ENCODE results near the gene MYLK.

Gene MYLK

DNA sequence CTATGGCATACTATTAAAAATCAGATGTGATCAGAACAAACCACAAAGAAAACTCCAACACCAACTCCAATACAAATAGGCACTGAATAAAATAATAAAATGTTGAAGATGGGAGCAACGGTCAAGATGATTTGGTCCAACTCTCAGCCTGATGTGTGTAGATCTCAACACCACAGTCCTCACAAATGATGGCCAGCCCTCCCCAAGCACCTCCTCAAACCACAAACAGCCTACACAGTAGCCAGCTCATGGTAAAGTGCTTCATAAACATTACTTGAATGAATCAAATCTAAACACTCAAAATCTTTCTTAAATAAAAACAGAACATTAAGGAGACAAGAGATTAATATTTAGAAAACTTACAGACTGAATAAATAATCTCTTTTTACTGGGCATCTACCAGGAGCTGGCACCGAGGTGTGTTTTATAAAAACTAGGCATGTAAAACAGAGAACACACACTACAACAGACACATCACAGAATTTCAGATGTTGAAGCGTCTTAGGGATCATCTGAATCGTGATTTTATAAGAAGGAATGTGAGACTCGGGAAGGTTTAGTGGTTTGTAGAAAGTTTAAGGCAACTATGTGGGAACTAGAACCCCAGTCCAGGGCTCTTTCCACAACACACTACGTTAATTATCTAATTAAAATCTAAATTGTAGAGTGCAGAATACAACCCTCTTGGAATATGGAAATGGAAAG, 102.4 kb downstream of the MYLK start:
- TF ChIP-seq POLR2AphosphoS5 (IDR thresholded peaks at IDR 0.05; ENCODE audit: low read depth) (no peak), GABPA (IDR thresholded peaks at IDR 0.05; ENCODE audit: low read depth) (no peak), SPI1 (IDR thresholded peaks at IDR 0.05; ENCODE audit: borderline replicate concordance, low read depth) (no peak)
- TF ChIP-seq, protein P1, sequence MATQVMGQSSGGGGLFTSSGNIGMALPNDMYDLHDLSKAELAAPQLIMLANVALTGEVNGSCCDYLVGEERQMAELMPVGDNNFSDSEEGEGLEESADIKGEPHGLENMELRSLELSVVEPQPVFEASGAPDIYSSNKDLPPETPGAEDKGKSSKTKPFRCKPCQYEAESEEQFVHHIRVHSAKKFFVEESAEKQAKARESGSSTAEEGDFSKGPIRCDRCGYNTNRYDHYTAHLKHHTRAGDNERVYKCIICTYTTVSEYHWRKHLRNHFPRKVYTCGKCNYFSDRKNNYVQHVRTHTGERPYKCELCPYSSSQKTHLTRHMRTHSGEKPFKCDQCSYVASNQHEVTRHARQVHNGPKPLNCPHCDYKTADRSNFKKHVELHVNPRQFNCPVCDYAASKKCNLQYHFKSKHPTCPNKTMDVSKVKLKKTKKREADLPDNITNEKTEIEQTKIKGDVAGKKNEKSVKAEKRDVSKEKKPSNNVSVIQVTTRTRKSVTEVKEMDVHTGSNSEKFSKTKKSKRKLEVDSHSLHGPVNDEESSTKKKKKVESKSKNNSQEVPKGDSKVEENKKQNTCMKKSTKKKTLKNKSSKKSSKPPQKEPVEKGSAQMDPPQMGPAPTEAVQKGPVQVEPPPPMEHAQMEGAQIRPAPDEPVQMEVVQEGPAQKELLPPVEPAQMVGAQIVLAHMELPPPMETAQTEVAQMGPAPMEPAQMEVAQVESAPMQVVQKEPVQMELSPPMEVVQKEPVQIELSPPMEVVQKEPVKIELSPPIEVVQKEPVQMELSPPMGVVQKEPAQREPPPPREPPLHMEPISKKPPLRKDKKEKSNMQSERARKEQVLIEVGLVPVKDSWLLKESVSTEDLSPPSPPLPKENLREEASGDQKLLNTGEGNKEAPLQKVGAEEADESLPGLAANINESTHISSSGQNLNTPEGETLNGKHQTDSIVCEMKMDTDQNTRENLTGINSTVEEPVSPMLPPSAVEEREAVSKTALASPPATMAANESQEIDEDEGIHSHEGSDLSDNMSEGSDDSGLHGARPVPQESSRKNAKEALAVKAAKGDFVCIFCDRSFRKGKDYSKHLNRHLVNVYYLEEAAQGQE (IDR thresholded peaks at IDR 0.05; ENCODE audit: insufficient replicate concordance, low read depth): no peak
- Histone ChIP-seq H3K27me3 (ENCODE audit: insufficient read depth, poor library complexity, severe bottlenecking) (peaks cover 4% of the 10 kb centered on the region), H3K27ac (replicated peaks) (no peak overlapping the region), H3K4me3 (replicated peaks; ENCODE audit: insufficient read depth, low read length) (no peak overlapping the region)
- no peak for DNase-seq (ENCODE audit: low read depth in 1 of 2, low spot score in 1 of 2)

GRCh38 chr3:123781138-123781537, 103.0 kb downstream of the MYLK start:
- no peak for TF ChIP-seq SPI1 (IDR thresholded peaks at IDR 0.05; ENCODE audit: borderline replicate concordance, low read depth)
- no peak for DNase-seq (ENCODE audit: low read depth in 1 of 2, low spot score in 1 of 2)
- H3K27ac ChIP-seq (replicated peaks): no peak overlapping the region

GRCh38 chr3:123780656-123781055, 103.5 kb downstream of the MYLK start:
- no peak overlapping the region for H3K4me3 ChIP-seq (replicated peaks; ENCODE audit: insufficient read depth, low read length)
- TF ChIP-seq, protein P1 (IDR thresholded peaks at IDR 0.05; ENCODE audit: insufficient replicate concordance, low read depth): no peak
- TF ChIP-seq GABPA (IDR thresholded peaks at IDR 0.05; ENCODE audit: low read depth) (no peak), SPI1 (IDR thresholded peaks at IDR 0.05; ENCODE audit: borderline replicate concordance, low read depth) (no peak), CTCF (IDR thresholded peaks at IDR 0.05; ENCODE audit: insufficient read depth, low read length) (no peak), POLR2AphosphoS5 (IDR thresholded peaks at IDR 0.05; ENCODE audit: low read depth) (no peak)
- H3K27ac ChIP-seq (replicated peaks): no peak overlapping the region
- H3K27me3 ChIP-seq (ENCODE audit: insufficient read depth, poor library complexity, severe bottlenecking): peaks cover 4% of the 10 kb centered on the region
- DNase-seq (ENCODE audit: low read depth in 1 of 2, low spot score in 1 of 2): no peak

More at GRCh38 chr3:123781138-123781537, 103.0 kb downstream of the MYLK start:
- Histone ChIP-seq H3K27me3 (ENCODE audit: insufficient read depth, poor library complexity, severe bottlenecking) (peaks cover 4% of the 10 kb centered on the region), H3K4me3 (replicated peaks; ENCODE audit: insufficient read depth, low read length) (no peak overlapping the region)

- no peak overlapping the region for H3K4me3 ChIP-seq (replicated peaks; ENCODE audit: insufficient read depth, low read length)
- TF ChIP-seq SPI1 (IDR thresholded peaks at IDR 0.05; ENCODE audit: borderline replicate concordance, low read depth) (peak; percentile 57; the same call in 1 of the 2 replicates), POLR2AphosphoS5 (IDR thresholded peaks at IDR 0.05; ENCODE audit: low read depth) (no peak)
- no peak for DNase-seq (ENCODE audit: low read depth in 1 of 2, low spot score in 1 of 2)
- H3K27ac ChIP-seq (replicated peaks): no peak overlapping the region
- H3K27me3 ChIP-seq (ENCODE audit: insufficient read depth, poor library complexity, severe bottlenecking): peaks cover 4% of the 10 kb centered on the region
These were observed 104.4 kb downstream of the MYLK start for GRCh38 chr3:123779655-123780231.

- TF ChIP-seq CTCF (IDR thresholded peaks at IDR 0.05; ENCODE audit: insufficient read depth, low read length) (no peak), POLR2AphosphoS5 (IDR thresholded peaks at IDR 0.05; ENCODE audit: low read depth) (no peak), GABPA (IDR thresholded peaks at IDR 0.05; ENCODE audit: low read depth) (no peak), SPI1 (IDR thresholded peaks at IDR 0.05; ENCODE audit: borderline replicate concordance, low read depth) (no peak)
- TF ChIP-seq, protein P1 (IDR thresholded peaks at IDR 0.05; ENCODE audit: insufficient replicate concordance, low read depth): no peak
- H3K27ac ChIP-seq (replicated peaks): no peak overlapping the region
- H3K4me3 ChIP-seq (replicated peaks; ENCODE audit: insufficient read depth, low read length): no peak overlapping the region
- DNase-seq (ENCODE audit: low read depth in 1 of 2, low spot score in 1 of 2): no peak
- H3K27me3 ChIP-seq (ENCODE audit: insufficient read depth, poor library complexity, severe bottlenecking): peaks cover 4% of the 10 kb centered on the region
These were observed 105.0 kb downstream of the MYLK start for GRCh38 chr3:123778991-123779622.

Data from HL-60 (cell line).